BJ (cell line): Measurements from ENCODE around the gene KCND3. TPM values are rescaled to one million over a fixed set of nuclear protein-coding genes. Genes with fewer than 3 reads are reported as not detected.

ENCODE experiments used
- polyA plus RNA-seq: library from polyadenylated mRNA; depleted of rRNA; stranded (reverse); fragments of >200 nt; gene quantifications from 2 replicates; pipeline ENCODE4 v1.2.3, GENCODE V29; 2011; rRNA removed
- small RNA-seq: library from RNA; depleted of rRNA; stranded (forward); fragments of <200 nt; gene quantifications from one replicate; pipeline ENCODE3, GENCODE V24; 2012; ENCODE audit warnings: low replicate concordance, low read depth; ENCODE audit not compliant: insufficient read length

The KCND3 gene
- polyA plus RNA-seq, 1 experiment = 3.6 TPM

Small RNA genes within 50 kb of the gene (small RNA-seq; reads per million reads assigned to genes)
- gene INKA2 = not detected

Other genes with a start within 250 kb of the KCND3 start
- gene DDX20, start 233.8 kb downstream of the KCND3 start, polyA plus RNA-seq = 6.9 and 12.9 TPM in 2 replicates